Measurements from ENCODE around the gene SCN3B. TPM values are rescaled to one million over a fixed set of nuclear protein-coding genes. Genes with fewer than 3 reads are reported as not detected.

The SCN3B gene
- total RNA-seq, 2 experiments from 2014 or later: not detected

- Mint-ChIP-seq H3K9me3 (no peaks in the 10 kb centered on the region), H3K4me3 (no peak overlapping the region), H3K4me1 (ENCODE audit: low read depth) (no peaks in the 10 kb centered on the region), H3K27me3 (no peaks in the 10 kb centered on the region), H3K27ac (no peak overlapping the region), H3K36me3 (ENCODE audit: low read depth) (no peaks in the 10 kb centered on the region)
- intact Hi-C loops (cut with micrococcal nuclease): no loop called here
- ATAC-seq: no peak
- ChIA-PET CTCF (interaction anchor here (0.6 to 2.7 kb wide), 4 partner anchors 9 to 122 kb away, joined by 3 to 9 read pairs (median 4); no protein-coding TSS in a partner anchor), POLR2A (interaction anchor here (1.0 kb wide), 1 partner anchor 9 kb away, joined by 3 read pairs; no protein-coding TSS in a partner anchor)
- no peak for TF ChIP-seq CTCF (IDR thresholded peaks at IDR 0.05)
- DNase-seq: no peak
These were observed 68.7 kb downstream of the SCN3B start for GRCh38 chr11:123585706-123586105.

- H3K4me1 Mint-ChIP-seq (ENCODE audit: low read depth): no peaks in the 10 kb centered on the region
- H3K36me3 Mint-ChIP-seq (ENCODE audit: low read depth): no peaks in the 10 kb centered on the region
- H3K4me3 Mint-ChIP-seq: no peak overlapping the region
- POLR2A ChIA-PET: no interaction called here
- CTCF ChIA-PET: interaction anchor here (0.6 to 2.7 kb wide), 4 partner anchors 8 to 122 kb away, joined by 3 to 9 read pairs (median 4); no protein-coding TSS in a partner anchor
- intact Hi-C loops (cut with micrococcal nuclease): no loop called here
- no peak for DNase-seq
- no peak overlapping the region for H3K27ac Mint-ChIP-seq
- no peaks in the 10 kb centered on the region for H3K27me3 Mint-ChIP-seq
- TF ChIP-seq CTCF (IDR thresholded peaks at IDR 0.05): no peak
- ATAC-seq: no peak
- H3K9me3 Mint-ChIP-seq: no peaks in the 10 kb centered on the region
These were observed 69.2 kb downstream of the SCN3B start for GRCh38 chr11:123585206-123585605.

GRCh38 chr11:123584737-123585136 lies 69.7 kb downstream of the SCN3B start:
- no peak for TF ChIP-seq CTCF (IDR thresholded peaks at IDR 0.05)
- ATAC-seq: no peak
- Mint-ChIP-seq H3K4me3 (no peak overlapping the region), H3K4me1 (ENCODE audit: low read depth) (no peaks in the 10 kb centered on the region), H3K27ac (no peak overlapping the region), H3K9me3 (no peaks in the 10 kb centered on the region), H3K36me3 (ENCODE audit: low read depth) (no peaks in the 10 kb centered on the region), H3K27me3 (no peaks in the 10 kb centered on the region)
- ChIA-PET POLR2A (no interaction called here), CTCF (interaction anchor here (2.7 kb wide), 1 partner anchor 123 kb away, joined by 9 read pairs; no protein-coding TSS in a partner anchor)
- DNase-seq: no peak
- intact Hi-C loops (cut with micrococcal nuclease): no loop called here

GRCh38 chr11:123584186-123584585 lies 70.2 kb downstream of the SCN3B start:
- ATAC-seq: no peak
- TF ChIP-seq CTCF (IDR thresholded peaks at IDR 0.05): no peak
- Mint-ChIP-seq H3K36me3 (ENCODE audit: low read depth) (no peaks in the 10 kb centered on the region), H3K4me1 (ENCODE audit: low read depth) (no peaks in the 10 kb centered on the region), H3K27me3 (no peaks in the 10 kb centered on the region), H3K9me3 (no peaks in the 10 kb centered on the region), H3K27ac (no peak overlapping the region), H3K4me3 (no peak overlapping the region)
- ChIA-PET POLR2A (no interaction called here), CTCF (interaction anchor here (2.7 kb wide), 1 partner anchor 123 kb away, joined by 9 read pairs; no protein-coding TSS in a partner anchor)
- intact Hi-C loops (cut with micrococcal nuclease): no loop called here
- DNase-seq: no peak

- intact Hi-C loops (cut with micrococcal nuclease): no loop called here
- DNase-seq: no peak
- Mint-ChIP-seq H3K27ac (no peak overlapping the region), H3K9me3 (no peaks in the 10 kb centered on the region), H3K4me1 (ENCODE audit: low read depth) (no peaks in the 10 kb centered on the region), H3K36me3 (ENCODE audit: low read depth) (no peaks in the 10 kb centered on the region), H3K27me3 (no peaks in the 10 kb centered on the region), H3K4me3 (no peak overlapping the region)
- CTCF ChIA-PET: interaction anchor here (1.6 kb wide), 1 partner anchor 124 kb away, joined by 4 read pairs; no protein-coding TSS in a partner anchor
- POLR2A ChIA-PET: no interaction called here
- no peak for ATAC-seq
- no peak for TF ChIP-seq CTCF (IDR thresholded peaks at IDR 0.05)
These were observed 71.4 kb downstream of the SCN3B start for GRCh38 chr11:123582992-123583504.

All from activated CD8-positive, alpha-beta T cell treated with anti-CD3 and anti-CD28 coated beads for 36 hours (primary cell).